HT1080 (cell line): ENCODE measurements around the gene TIMD4. TPM values are rescaled to one million over a fixed set of nuclear protein-coding genes. Genes with fewer than 3 reads are reported as not detected.
"Not testable (repeated sequence)": the region's sequence is repeated elsewhere in the genome, so short reads cannot be mapped to it uniquely, and the experiment has no call there.

Experiments
- DNase-seq: peaks from one replicate; pipeline ENCODE4 v3.0.0-alpha.2; 2015; ENCODE audit warnings: low read depth
- polyA plus RNA-seq, 2 experiments: library from polyadenylated mRNA; depleted of rRNA; stranded (reverse); fragments of >200 nt; gene quantifications; 2 replicates each; pipeline ENCODE4 v1.2.3, GENCODE V29; 2015
- total RNA-seq: library from RNA; depleted of rRNA; stranded (reverse); fragments of >200 nt; shearing (Covaris generic); gene quantifications from 2 replicates; pipeline ENCODE4 v1.2.3, GENCODE V29; 2014; rRNA removed

Gene TIMD4
- total RNA-seq, result not detected in 2 replicates
- not detected in 2 replicates for polyA plus RNA-seq (2015; cell fraction: cytosol; rRNA removed)
- not detected in 2 replicates for polyA plus RNA-seq (2015; cell fraction: nucleus; rRNA removed)

DNA sequence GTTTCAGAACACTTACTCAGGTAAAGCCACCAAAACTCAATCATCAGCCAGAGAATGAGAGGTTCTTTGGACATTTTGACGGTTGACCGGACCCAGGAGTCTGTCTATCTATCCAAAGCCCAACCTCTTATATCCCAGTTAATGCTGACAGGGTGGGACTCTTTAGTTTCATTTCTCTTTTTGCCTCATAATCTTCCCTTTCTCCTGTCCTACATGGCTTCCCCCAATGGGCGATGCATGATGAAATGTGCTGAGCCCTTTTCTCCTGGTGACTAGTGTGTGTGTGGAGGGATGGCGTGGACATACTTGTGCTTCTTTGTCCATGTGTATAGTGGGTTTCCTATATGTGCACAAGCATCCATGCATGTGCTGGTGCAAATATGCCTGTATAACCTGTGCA is at the start of gene TIMD4:
Gene TIMD4, minus strand, starts transcription at position 102 of the 400 bp plus-strand sequence. Its CDS starts 28 bp downstream, at position 74.
- no peak for DNase-seq

DNA sequence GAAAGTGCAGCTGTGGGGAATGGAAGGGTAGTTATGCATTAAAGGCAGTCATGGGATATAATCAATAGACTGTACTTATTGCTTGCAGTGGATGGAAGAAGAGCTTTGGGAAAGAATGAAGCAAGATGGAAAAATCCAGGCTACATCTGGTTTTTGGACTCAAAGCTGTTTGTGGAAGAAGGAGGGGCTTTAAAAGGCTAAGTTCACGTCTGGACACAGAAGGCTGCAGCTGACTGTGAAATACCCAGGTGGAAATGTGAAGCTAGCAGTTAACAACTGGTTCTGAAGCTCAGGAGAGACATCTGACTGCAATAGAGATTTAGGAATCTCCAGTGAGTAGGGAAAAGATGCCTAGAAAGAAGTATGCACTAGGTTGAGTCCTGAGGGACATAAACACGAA is 43.2 kb upstream of the TIMD4 start:
- no peak for DNase-seq

DNA sequence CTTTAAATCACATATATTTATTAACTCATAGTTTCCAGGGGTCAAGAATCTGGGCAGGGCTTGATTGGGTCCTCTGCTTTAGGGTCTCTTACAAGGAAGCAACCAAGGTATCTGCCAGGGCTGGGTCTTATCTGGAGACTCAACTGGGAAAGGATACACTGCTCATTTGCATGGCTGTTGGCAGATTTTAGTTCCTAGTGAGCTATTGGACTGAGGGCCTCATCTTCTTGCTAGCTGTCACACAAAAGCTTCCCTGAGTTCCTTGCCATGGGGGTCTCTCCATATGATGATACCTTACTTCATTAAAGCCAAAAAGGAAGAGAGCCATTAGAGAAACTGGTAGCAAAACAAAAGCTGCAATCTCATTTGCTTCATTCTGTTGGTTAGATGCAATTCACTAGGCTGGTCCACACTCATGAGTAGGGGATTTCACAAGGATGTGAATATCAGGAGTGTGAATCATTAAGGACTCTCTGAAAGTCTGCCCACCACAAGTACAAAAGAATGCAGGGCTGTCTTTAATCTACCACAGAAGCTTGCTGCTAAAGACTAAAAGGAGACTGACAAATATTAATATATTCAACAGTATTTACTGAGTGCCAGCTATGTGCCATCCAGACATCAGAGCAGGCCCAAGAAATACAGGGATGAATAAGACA is 42.0 kb upstream of the TIMD4 start:
- no peak for DNase-seq

- DNase-seq, result peak; percentile 50
These were observed 28.7 kb upstream of the TIMD4 start for GRCh38 chr5:156991714-156992113.

GRCh38 chr5:156984064-156984463 is 21.0 kb upstream of the TIMD4 start:
- no peak for DNase-seq

DNA sequence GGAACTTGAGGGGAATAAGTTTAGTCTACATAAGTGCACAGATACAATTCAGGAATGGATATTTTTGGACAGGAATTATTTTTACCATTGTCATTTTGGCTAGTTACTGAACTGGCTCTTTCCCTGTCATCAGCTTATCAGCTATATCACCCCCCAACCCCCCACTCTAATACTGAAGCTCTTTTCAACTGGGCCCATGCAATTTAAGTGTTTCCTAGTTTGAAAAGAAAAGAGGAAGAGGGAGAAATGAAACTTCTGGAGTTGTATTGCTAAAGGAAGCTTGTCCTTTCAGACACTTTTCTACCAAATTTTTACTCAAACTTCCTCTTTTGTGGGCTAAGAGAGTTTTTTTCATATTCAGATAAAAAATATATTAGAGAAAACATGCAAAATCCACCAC is 18.5 kb upstream of the TIMD4 start:
- no peak for DNase-seq

GRCh38 chr5:156974328-156974727 is 11.3 kb upstream of the TIMD4 start:
- no peak for DNase-seq

- no peak for DNase-seq
These were observed 9.0 kb upstream of the TIMD4 start for GRCh38 chr5:156971848-156972525.

- no peak for DNase-seq
These were observed 8.4 kb upstream of the TIMD4 start for GRCh38 chr5:156971415-156971814.

- DNase-seq, result not testable (repeated sequence)
These were observed 4.4 kb upstream of the TIMD4 start for GRCh38 chr5:156967386-156967785.

DNA sequence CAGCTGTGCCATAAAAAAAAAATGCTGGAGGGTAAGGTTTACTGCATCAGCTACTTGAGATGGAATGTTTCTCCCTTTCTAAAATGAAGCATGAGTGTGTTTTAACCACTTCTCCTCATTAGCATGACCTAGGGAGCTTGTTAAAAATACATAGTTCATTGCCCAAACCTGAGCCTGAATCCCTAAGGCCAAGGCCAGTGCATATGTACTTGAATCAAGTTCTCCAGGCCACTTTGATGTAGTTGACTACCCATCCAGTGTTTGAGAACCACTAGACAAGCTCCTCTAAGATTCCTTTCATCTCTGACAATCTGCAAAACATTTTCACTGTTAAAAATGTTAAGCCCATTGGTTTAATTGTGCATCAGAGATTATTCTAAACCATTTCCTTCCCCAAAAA is 6.7 kb downstream of the TIMD4 start:
- DNase-seq, result no peak

DNA sequence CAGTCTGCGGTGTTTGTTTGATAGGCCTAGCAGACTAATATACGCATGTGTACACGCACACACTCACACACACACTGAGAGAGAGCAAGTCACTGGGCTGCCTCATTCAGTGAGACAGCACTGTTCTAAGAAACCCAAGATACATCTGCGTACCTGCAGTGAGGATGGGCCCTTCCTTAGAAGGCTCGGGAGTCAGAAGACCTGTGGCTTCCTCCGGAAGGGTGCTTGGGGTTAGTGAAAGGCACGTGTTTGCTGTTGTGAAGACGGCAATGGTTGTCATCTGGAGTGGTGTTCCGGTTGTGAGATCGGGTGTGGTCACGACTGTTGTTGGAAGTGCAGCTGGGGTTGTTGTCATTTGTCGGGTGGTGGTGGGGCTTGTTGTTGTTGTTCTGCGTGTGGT is 11.7 kb downstream of the TIMD4 start:
- no peak for DNase-seq

- DNase-seq, result no peak
These were observed 12.3 kb downstream of the TIMD4 start for GRCh38 chr5:156950716-156951115.

DNA sequence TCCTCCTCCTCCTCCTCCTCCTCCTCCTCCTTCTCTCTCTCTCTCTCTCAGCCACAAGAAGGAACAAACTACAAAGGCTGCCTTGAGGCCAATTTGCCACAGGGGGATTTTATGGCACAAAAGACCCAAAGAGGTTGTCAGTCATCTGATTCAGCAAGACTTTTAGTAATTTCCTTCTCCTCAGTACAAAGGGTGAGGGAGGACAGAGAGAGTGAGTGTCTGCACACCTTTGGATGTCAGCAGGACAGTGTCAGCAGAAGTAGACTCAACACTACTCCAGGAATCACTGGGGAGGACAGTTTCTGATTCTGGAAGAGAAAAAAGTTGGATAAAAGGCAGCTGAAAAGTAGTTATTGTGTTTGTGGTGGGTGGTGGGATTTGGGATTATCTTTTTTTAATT is 13.6 kb downstream of the TIMD4 start:
- DNase-seq, result no peak

DNA sequence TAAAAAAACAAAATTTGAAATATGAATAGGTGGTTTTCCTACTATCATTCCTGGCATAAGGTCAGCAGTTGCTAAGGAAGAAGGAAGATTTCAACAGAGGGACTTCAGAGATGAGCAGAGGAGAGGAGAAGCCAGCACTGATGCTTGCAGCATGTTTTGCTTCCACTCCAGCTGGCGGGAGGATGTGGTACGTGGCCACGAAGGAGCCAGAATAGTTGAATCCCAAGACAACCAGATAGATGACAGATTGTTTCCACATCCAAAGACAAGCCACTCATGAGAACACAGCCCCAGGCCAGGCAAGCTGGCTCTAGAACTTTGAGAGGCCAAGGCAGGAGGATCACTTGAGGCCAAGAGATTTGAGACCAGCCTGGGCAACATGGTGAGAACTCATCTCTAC is 15.1 kb downstream of the TIMD4 start:
- no peak for DNase-seq

DNA sequence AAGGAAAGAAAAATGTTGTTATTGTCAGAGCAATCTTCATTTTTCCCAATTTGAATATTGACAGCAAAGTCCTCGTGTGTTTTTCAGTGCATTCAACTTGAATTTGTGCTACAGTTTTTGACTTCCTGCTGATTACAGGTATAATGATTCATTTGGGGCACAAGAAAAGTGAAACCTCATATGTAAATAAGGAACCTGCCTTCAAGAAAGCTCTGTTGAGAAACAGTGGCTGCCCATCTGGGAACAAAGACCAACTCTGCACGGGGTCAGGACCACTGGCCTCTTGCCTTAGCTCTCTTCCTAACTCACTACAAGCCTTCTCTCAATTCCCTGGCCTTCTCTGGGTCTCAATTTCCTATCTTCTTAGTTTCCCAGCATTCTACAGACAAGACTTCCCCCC is 21.0 kb downstream of the TIMD4 start:
- no peak for DNase-seq

GRCh38 chr5:156940462-156940861 is 22.6 kb downstream of the TIMD4 start:
- DNase-seq, result not testable (repeated sequence)

DNA sequence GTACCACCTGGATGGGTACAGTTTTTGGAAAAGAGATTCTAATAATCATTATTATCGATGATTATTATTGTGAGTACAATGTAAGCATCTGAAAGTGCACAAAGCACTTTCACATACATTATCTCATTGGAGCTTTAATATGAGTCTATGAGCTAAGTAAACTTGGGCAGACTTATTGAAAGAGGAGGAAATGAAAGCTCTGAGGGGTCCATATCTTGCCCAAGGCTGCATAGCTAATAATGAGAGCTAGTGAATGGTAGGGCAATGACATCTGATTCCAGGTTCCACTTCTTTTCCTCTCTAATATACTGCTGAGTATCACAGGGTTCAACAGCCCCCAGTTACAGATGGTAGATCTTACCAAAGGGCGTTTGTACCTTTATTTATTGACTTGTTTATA is 26.1 kb downstream of the TIMD4 start:
- no peak for DNase-seq

DNA sequence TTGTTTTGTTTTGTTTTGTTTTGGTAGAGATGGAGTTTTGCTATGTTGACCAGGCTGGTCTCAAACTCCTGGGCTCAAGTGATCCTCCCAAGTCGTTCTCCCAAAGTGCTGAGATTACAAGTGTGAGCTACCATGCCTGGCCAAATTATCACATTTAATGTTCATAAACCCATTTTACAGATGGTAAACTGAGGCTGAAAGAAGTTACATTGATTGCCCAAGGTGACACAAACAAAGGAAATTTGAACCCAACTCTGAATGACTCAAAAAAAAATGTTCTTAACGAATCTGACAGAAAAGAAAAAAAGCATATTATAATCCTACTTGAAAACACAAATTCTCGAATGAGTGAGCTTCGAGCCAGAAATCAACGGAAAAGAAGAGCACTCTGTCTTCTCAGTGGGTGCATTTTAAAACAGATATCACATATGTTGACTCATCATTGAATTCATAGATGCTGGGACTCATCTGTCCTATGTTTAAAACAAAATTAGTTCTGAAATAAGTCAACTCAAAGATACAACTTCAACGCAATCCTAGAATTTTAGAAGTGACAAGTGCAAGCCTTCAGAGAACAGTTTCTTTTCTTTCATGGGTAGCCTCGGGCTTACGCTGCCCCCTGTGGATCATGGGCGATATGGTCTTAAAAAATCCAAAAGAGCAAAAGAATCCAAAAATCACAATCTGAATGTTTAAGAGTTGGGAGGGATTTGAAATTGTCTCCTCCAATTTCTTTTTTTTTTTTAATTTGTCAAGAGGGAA is 28.4 kb downstream of the TIMD4 start:
- peak; percentile 3 for DNase-seq

DNA sequence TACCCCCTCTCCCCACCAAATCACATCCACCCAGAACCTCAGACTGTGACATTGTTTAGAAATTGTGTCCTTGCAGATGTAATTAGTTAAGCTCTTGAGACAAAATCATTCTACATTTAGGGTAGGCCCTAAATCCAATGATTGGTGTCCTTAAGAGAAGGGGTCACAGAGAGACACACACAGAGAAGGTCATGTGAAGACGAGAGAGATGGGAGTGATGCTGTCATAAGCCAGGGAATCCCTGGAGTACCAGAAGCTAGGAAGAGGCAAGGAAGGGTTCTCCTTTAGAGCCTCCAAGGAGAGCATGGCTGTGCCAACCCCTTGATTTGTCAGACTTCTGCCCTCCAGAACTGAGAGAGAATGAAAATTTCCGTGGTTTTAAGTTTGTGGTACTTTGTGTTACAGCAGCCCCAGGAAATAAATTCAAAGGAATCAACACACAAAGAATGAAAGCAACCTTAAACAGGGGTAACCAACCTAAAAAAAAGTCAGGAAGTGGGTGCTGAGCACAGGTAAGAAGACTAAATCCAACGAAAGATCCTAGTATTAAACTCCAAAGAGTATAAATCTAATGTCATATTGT is 33.6 kb downstream of the TIMD4 start:
- DNase-seq, result no peak

DNA sequence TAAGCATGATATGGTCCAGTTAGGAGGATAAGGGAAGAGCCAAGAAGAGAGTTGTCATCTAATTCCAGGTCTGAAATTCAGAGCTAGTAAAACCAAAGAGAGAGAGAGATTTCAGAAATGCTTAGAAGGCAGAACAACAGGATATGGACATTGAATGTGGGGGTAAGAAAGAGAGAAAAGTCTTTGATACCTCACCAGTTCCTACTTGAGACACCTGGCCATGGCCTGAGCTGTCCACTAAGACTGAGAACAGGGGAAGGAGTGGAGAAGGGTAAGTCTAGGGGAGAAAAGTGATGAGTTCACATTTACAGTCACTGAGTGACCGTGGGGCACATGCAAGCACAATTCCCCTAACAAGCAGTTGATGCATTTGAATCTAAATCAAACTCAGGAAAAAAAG is 35.5 kb downstream of the TIMD4 start:
- DNase-seq, result no peak

- DNase-seq, result not testable (repeated sequence)
These were observed 37.3 kb downstream of the TIMD4 start for GRCh38 chr5:156925767-156926166.
